Measurements from ENCODE around the gene PTBP1. TPM values are rescaled to one million over a fixed set of nuclear protein-coding genes. Genes with fewer than 3 reads are reported as not detected.
"Not testable (repeated sequence)": the region's sequence is repeated elsewhere in the genome, so short reads cannot be mapped to it uniquely, and the experiment has no call there.

PTBP1 gene
- total RNA-seq, 4 donors from 2014 or later: 45.0 to 278 (median 106) TPM

DNA sequence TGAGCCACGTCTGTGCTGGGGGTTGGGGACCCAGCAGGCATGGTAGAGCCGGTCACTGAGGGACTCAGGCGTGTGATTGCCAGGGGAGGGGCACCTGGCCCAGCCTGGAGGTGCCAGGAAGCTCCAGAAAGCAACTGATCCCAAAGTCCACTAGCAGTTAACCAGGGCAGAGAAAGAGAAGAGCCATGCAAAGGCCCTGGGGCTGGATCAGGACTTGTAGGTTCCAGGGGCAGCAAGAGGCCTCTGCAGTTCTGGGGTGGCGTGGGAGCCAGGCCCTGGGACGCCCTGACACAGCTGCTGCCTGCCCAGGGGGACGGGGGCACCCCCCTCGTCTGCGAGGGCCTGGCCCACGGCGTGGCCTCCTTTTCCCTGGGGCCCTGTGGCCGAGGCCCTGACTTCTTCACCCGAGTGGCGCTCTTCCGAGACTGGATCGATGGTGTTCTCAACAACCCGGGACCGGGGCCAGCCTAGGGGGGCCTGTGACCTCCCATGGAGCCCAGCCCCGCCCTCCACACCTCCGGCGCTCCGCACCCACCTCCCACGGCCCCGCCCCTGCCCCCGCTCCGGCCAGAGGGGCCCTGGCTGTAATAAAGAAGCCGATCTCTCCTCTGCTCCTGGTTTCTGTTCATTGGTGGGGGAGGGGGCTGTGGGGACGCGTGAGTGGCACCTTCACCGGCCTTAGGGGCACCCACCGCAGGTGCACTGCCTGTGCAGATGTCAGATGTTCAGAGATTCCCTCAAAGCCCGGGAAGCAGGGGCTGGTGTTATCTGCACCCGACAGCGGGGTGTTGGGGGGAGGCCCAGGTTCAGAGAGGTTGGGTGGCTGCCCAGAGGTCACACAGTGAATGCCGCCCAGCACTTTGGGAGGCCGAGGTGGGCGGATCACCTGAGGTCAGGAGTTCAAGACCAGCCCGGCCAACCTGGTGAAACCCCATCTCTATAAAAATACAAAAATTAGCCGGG lies 34.4 kb downstream of the PTBP1 start:
- intact Hi-C loops (cut with DNase I; ENCODE audit: low total_unique reads): no loop called here
- H3K27ac ChIP-seq: no peak overlapping the region
- H3K36me3 ChIP-seq: no peaks in the 10 kb centered on the region
- peaks cover 0 to 7% of the 10 kb centered on the region in 2 donors for H3K27me3 ChIP-seq
- no peak for TF ChIP-seq POLR2A (IDR thresholded peaks at IDR 0.05)
- TF ChIP-seq, protein P1, sequence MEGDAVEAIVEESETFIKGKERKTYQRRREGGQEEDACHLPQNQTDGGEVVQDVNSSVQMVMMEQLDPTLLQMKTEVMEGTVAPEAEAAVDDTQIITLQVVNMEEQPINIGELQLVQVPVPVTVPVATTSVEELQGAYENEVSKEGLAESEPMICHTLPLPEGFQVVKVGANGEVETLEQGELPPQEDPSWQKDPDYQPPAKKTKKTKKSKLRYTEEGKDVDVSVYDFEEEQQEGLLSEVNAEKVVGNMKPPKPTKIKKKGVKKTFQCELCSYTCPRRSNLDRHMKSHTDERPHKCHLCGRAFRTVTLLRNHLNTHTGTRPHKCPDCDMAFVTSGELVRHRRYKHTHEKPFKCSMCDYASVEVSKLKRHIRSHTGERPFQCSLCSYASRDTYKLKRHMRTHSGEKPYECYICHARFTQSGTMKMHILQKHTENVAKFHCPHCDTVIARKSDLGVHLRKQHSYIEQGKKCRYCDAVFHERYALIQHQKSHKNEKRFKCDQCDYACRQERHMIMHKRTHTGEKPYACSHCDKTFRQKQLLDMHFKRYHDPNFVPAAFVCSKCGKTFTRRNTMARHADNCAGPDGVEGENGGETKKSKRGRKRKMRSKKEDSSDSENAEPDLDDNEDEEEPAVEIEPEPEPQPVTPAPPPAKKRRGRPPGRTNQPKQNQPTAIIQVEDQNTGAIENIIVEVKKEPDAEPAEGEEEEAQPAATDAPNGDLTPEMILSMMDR (IDR thresholded peaks at IDR 0.05): no peak
- no peaks in the 10 kb centered on the region for H3K4me1 ChIP-seq
- DNase-seq: no peak
- no peaks in the 10 kb centered on the region for H3K9me3 ChIP-seq
- no peak overlapping the region for H3K4me3 ChIP-seq

DNA sequence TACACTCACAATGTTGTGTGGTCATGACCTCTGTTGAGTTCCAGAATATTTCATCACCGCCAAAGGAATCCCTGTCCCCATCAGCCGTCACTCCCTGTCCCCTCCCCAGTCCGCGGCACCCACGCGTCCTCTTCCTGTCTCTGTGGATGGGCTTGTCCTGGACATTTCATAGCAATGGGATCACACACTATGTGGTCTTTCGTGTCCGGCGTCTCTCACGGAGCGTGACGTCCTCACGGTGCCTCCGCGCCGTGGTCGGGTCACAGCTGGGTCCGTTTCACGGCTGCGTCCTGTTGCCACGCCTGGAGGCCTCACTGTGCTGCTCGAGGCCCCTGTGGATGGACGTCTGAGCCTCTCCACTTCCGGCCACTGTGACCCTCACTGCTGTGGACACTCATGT lies 37.0 kb downstream of the PTBP1 start:
- no peaks in the 10 kb centered on the region for H3K9me3 ChIP-seq
- H3K27me3 ChIP-seq: peaks cover 0 to 7% of the 10 kb centered on the region in 2 donors
- DNase-seq: no peak
- intact Hi-C loops (cut with DNase I; ENCODE audit: low total_unique reads): no loop called here
- no peaks in the 10 kb centered on the region for H3K36me3 ChIP-seq
- TF ChIP-seq POLR2A (IDR thresholded peaks at IDR 0.05): no peak
- TF ChIP-seq, protein P1 (IDR thresholded peaks at IDR 0.05): no peak
- H3K4me1 ChIP-seq: no peaks in the 10 kb centered on the region
- no peak overlapping the region for H3K4me3 ChIP-seq
- H3K27ac ChIP-seq: no peak overlapping the region

DNA sequence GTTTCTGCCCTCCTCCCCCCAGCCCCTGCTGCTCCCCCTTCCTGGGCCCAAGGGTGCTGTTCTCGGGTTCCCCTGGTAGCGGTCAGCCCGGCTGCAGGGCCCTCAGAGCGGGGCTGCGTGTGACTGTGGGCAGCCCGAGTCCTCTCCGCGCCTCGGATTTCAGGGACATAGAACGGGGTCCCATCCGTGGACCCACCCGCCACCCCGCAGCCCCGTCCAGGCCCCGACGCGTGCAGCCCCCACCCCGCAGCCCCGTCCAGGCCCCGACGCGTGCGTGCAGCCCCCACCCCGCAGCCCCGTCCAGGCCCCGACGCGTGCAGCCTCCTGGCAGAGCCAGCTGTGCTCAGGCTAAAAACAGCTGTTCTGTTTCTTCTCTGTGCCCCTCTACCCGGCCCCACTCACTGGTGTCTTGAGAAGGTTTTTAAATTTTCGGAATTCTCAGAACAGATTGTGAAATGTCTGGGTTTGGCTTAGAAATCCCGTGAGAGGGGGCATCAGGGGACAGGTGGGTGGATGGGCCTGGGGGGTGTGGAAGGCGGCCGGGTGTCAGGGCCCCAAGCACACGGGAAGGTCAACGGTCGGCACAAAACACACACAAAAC lies 38.1 kb downstream of the PTBP1 start:
- Histone ChIP-seq H3K27me3 (peaks cover 0 to 4% of the 10 kb centered on the region in 2 donors), H3K4me3 (no peak overlapping the region), H3K4me1 (no peaks in the 10 kb centered on the region), H3K9me3 (no peaks in the 10 kb centered on the region), H3K27ac (no peak overlapping the region), H3K36me3 (no peaks in the 10 kb centered on the region)
- no peak for TF ChIP-seq POLR2A (IDR thresholded peaks at IDR 0.05)
- TF ChIP-seq, protein P1 (IDR thresholded peaks at IDR 0.05): no peak
- intact Hi-C loops (cut with DNase I; ENCODE audit: low total_unique reads): no loop called here
- no peak for DNase-seq

DNA sequence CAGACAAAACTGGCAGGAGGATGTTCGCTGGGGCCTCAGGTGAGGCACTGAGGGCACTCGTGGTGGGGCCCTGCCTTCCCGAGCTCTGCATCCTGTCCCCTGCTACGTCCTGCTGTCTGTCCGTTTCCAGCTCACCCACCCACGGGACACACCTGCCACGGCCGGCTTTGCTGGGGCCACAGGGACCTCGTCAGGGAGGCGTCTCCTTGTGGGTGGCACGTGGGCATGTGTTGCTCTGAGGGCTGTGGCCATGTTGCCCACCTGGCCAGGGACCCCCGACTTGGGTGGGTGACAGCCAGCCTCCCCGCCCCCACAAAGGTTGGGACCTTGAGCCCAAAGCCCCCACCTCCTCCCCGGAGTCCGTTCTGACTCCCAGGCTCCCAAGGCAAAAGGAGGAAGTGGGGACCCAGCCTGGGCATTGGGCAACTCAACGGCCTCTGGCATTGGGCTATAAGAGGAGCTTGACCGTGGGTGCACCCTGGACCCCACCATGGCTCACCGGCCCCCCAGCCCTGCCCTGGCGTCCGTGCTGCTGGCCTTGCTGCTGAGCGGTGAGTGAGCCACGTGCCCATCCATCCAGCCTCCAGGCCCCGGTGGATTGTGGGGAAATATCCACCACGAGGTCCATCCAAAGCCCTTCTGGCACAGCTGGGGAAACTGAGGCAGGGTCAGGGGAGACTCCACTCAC lies 43.4 kb downstream of the PTBP1 start, which contains the start of gene PRTN3:
PRTN3 (plus strand) TSS at position 481 of the 688 bp plus-strand sequence; CDS start at position 491, 10 bp downstream.
- peaks cover 0 to 9% of the 10 kb centered on the region in 2 donors for H3K4me1 ChIP-seq
- H3K4me3 ChIP-seq: no peak within 1 kb of the TSS
- H3K27ac ChIP-seq: no peak within 1 kb of the TSS
- H3K27me3 ChIP-seq: peaks cover 0 to 25% of the 10 kb centered on the region in 2 donors
- intact Hi-C loops (cut with DNase I; ENCODE audit: low total_unique reads): no loop called here
- H3K36me3 ChIP-seq: no peaks in the 10 kb centered on the region
- no peaks in the 10 kb centered on the region for H3K9me3 ChIP-seq
- DNase-seq: no peak
- TF ChIP-seq POLR2A (IDR thresholded peaks at IDR 0.05): no peak
- TF ChIP-seq, protein P1 (IDR thresholded peaks at IDR 0.05): no peak

DNA sequence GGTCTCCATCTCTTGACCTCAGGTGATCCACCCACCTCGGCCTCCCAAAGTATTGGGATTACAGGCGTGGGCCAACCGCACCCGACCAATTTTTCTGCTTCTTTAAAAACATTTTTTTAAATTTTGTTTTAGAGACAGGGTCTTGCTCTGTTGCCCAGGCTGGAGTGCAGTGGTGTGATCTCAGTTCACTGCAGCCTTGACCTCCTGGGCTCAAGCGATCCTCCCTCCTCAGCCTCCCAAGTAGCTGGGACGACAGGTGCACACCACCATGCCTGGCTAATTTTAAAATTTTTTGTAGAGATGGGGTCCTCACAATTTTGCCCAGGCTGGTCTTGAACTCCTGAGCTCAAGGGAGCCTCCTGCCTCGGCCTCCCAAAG lies 45.5 kb downstream of the PTBP1 start:
- peaks cover 0 to 33% of the 10 kb centered on the region in 2 donors for H3K27me3 ChIP-seq
- H3K4me3 ChIP-seq; intact Hi-C loops (cut with DNase I; ENCODE audit: low total_unique reads): not testable (repeated sequence)

More for the DNA sequence above, 45.5 kb downstream of the PTBP1 start:
- not testable (repeated sequence) for H3K27ac ChIP-seq, H3K36me3 ChIP-seq, H3K4me1 ChIP-seq, H3K9me3 ChIP-seq, DNase-seq
